Measurements from ENCODE around the gene SRCAP. TPM values are rescaled to one million over a fixed set of nuclear protein-coding genes. Genes with fewer than 3 reads are reported as not detected.

Gene SRCAP
- total RNA-seq (2014; rRNA removed; shearing (Covaris generic)), result 5.8 and 9.4 TPM in 2 replicates
- polyA plus RNA-seq (2015; cell fraction: cytosol; rRNA removed), result 18.3 and 19.2 TPM in 2 replicates
- polyA plus RNA-seq (2015; cell fraction: nucleus; rRNA removed), result 10.2 and 19.4 TPM in 2 replicates

- peak; percentile 78 for DNase-seq (ENCODE audit: low read depth, low spot score)
- in situ Hi-C loops (cut with HindIII; ENCODE audit: low pct_unique_long_range_greater_than_20kb, low sequenced_read_pairs), result no loop called here
Observed at GRCh38 chr16:30698816-30699614, at the start of gene SRCAP. Gene SRCAP, plus strand, starts transcription at chr16:30699171. Its CDS starts 1,654 bp downstream, at chr16:30700825.

GRCh38 chr16:30649725-30650368 is 49.1 kb upstream of the SRCAP start:
- in situ Hi-C loops (cut with HindIII; ENCODE audit: low pct_unique_long_range_greater_than_20kb, low sequenced_read_pairs), result no loop called here
- no peak for DNase-seq (ENCODE audit: low read depth, low spot score)

GRCh38 chr16:30650369-30651123 is 48.4 kb upstream of the SRCAP start, which contains the start of gene PRR14:
Gene PRR14, plus strand, starts transcription at chr16:30650960. Its CDS starts 686 bp downstream, at chr16:30651646.
- DNase-seq (ENCODE audit: low read depth, low spot score), result peak; percentile 99
- in situ Hi-C loops (cut with HindIII; ENCODE audit: low pct_unique_long_range_greater_than_20kb, low sequenced_read_pairs), result no loop called here

- peak; percentile 54 for DNase-seq (ENCODE audit: low read depth, low spot score)
- in situ Hi-C loops (cut with HindIII; ENCODE audit: low pct_unique_long_range_greater_than_20kb, low sequenced_read_pairs), result no loop called here
Observed at GRCh38 chr16:30651124-30652004, 47.6 kb upstream of the SRCAP start.

GRCh38 chr16:30652005-30652296 is 47.0 kb upstream of the SRCAP start:
- DNase-seq (ENCODE audit: low read depth, low spot score), result no peak
- in situ Hi-C loops (cut with HindIII; ENCODE audit: low pct_unique_long_range_greater_than_20kb, low sequenced_read_pairs), result no loop called here

- in situ Hi-C loops (cut with HindIII; ENCODE audit: low pct_unique_long_range_greater_than_20kb, low sequenced_read_pairs), result no loop called here
- no peak for DNase-seq (ENCODE audit: low read depth, low spot score)
Observed at GRCh38 chr16:30652718-30653117, 46.3 kb upstream of the SRCAP start.

- DNase-seq (ENCODE audit: low read depth, low spot score), result no peak
- in situ Hi-C loops (cut with HindIII; ENCODE audit: low pct_unique_long_range_greater_than_20kb, low sequenced_read_pairs), result no loop called here
Observed at GRCh38 chr16:30654856-30655255, 44.1 kb upstream of the SRCAP start.

GRCh38 chr16:30655815-30656347 is 43.1 kb upstream of the SRCAP start:
- in situ Hi-C loops (cut with HindIII; ENCODE audit: low pct_unique_long_range_greater_than_20kb, low sequenced_read_pairs), result no loop called here
- no peak for DNase-seq (ENCODE audit: low read depth, low spot score)

GRCh38 chr16:30656388-30656787 is 42.6 kb upstream of the SRCAP start:
- in situ Hi-C loops (cut with HindIII; ENCODE audit: low pct_unique_long_range_greater_than_20kb, low sequenced_read_pairs), result no loop called here

GRCh38 chr16:30656974-30657865 is 41.8 kb upstream of the SRCAP start:
- no peak for DNase-seq (ENCODE audit: low read depth, low spot score)
- in situ Hi-C loops (cut with HindIII; ENCODE audit: low pct_unique_long_range_greater_than_20kb, low sequenced_read_pairs), result no loop called here

More at GRCh38 chr16:30656388-30656787, 42.6 kb upstream of the SRCAP start:
- DNase-seq (ENCODE audit: low read depth, low spot score), result no peak

GRCh38 chr16:30657866-30658730 is 40.9 kb upstream of the SRCAP start, which contains the start of gene FBRS:
Gene FBRS, plus strand, starts transcription at chr16:30658431. Its CDS starts 1,088 bp downstream, at chr16:30659519.
- in situ Hi-C loops (cut with HindIII; ENCODE audit: low pct_unique_long_range_greater_than_20kb, low sequenced_read_pairs), result no loop called here
- peak; percentile 100 for DNase-seq (ENCODE audit: low read depth, low spot score)

GRCh38 chr16:30658731-30659506 is 40.1 kb upstream of the SRCAP start:
- DNase-seq (ENCODE audit: low read depth, low spot score), result peak; percentile 94
- in situ Hi-C loops (cut with HindIII; ENCODE audit: low pct_unique_long_range_greater_than_20kb, low sequenced_read_pairs), result no loop called here

- no peak for DNase-seq (ENCODE audit: low read depth, low spot score)
- in situ Hi-C loops (cut with HindIII; ENCODE audit: low pct_unique_long_range_greater_than_20kb, low sequenced_read_pairs), result no loop called here
Observed at GRCh38 chr16:30659507-30660423, 39.2 kb upstream of the SRCAP start.

Measured in SK-MEL-5 (cell line).